GM12801 (cell line): ENCODE data around the gene GATA2.

Source experiments
- CTCF ChIP-seq: IDR thresholded peaks from one replicate; pipeline ENCODE4 v1.5.1; 2011; ENCODE audit warnings: control low read depth; ENCODE audit not compliant: insufficient read length; ENCODE audit errors: extremely low read depth

Gene GATA2

GRCh38 chr3:128505771-128506170, 12.8 kb upstream of the GATA2 start:
- TF ChIP-seq CTCF = no peak

- TF ChIP-seq CTCF = no peak
Observed at GRCh38 chr3:128504963-128505730, 12.1 kb upstream of the GATA2 start.

GRCh38 chr3:128504533-128504915, 11.5 kb upstream of the GATA2 start:
- TF ChIP-seq CTCF = no peak

GRCh38 chr3:128503751-128504532, 10.9 kb upstream of the GATA2 start:
- TF ChIP-seq CTCF = no peak

GRCh38 chr3:128503164-128503651, 10.2 kb upstream of the GATA2 start:
- no peak for TF ChIP-seq CTCF

- TF ChIP-seq CTCF = no peak
Observed at GRCh38 chr3:128502712-128503111, 9.7 kb upstream of the GATA2 start.

GRCh38 chr3:128501431-128501830, 8.4 kb upstream of the GATA2 start:
- TF ChIP-seq CTCF = no peak
